Embryonic facial prominence (tissue), 1 donor: ENCODE measurements around the gene TMPRSS6.

ENCODE experiments used
- DNase-seq: peaks from one replicate; pipeline ENCODE4 v3.0.0-alpha.2; 2016; ENCODE audit errors: extremely low spot score

Gene TMPRSS6

DNA sequence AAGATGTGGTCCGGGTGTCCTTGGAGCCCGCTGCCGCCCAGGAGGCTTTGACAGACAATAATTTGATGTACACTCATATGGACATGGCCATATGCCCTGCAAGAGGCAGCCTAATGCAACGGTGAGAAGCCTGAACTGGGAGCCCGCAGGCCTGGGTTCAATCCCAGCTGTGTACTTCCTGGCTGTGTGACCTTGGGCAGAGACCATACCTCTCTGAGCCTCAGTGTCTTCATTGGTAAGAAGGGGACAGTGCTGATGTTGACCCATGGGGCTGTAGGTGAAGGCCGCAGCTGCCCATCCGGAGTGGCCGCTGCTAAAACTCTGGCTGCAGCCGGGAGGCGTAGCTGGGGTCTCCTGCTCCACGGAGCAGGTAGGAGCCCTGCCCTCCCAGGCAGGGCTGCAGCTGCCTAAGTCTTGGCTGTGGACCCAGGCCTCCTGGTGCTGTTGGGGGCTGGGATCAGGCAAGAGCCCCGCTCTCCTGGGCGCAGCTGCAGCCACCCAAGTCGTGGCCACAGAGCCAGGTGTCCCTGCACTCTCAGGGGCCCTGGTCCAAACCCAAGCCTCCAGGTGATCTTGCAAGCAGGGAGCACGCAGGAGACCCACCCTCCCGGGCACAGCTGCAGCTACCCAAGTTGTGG lies 31.3 kb upstream of the TMPRSS6 start:
- no peak for DNase-seq

DNA sequence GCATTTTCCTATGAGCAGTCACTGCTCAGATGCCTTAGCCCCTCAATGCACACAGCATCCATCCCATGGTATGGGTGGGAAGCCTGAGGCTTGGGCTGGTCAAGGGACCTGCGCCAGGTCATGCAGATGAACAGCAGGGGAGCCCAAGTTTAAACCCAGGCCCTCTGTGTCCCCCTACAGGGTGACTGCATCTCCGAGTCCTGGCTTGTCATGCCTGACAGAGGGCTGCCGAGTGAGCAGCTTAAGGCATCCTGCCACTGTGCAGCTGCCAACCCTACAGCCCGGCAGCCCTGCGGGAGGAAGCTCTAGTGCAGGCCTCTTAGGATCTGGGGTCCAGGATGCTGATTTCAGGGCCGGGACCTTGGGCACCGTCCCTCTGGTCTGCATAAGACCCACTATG lies 30.2 kb upstream of the TMPRSS6 start:
- DNase-seq, result no peak

DNA sequence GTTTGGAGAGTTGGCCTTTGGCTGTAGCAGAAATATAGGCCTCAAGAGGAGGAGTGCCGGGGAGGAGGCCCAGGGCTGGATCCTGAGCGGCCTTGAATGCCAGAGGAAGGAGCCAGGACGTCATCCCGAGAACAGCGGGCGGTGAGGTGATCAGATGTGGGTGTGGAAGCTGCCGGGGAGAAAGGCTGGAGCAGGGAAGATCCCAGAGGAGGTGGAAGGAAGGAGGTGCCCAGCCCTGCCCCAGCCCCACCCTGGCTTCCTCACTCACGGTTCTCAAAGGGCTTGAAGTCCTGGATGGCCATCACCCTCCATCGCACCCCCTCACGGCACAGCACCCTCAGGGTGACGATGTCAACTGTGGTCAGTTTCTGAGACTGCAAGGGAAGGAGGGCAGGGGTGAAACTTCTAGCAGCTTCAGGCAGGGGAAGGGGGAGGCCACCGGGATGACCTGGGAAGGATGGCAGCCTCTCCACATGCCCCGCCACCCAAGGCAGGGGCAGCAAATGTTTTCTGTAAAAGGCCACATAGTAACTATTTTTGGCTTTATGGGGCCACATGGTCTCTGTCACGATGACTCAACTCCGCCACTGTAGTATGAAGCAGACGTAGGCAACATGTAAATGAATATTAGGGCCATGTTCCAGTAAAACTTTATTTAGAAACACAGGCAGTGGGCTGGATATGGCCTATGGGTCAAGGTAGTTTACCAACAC lies 29.5 kb upstream of the TMPRSS6 start:
- DNase-seq, result no peak

DNA sequence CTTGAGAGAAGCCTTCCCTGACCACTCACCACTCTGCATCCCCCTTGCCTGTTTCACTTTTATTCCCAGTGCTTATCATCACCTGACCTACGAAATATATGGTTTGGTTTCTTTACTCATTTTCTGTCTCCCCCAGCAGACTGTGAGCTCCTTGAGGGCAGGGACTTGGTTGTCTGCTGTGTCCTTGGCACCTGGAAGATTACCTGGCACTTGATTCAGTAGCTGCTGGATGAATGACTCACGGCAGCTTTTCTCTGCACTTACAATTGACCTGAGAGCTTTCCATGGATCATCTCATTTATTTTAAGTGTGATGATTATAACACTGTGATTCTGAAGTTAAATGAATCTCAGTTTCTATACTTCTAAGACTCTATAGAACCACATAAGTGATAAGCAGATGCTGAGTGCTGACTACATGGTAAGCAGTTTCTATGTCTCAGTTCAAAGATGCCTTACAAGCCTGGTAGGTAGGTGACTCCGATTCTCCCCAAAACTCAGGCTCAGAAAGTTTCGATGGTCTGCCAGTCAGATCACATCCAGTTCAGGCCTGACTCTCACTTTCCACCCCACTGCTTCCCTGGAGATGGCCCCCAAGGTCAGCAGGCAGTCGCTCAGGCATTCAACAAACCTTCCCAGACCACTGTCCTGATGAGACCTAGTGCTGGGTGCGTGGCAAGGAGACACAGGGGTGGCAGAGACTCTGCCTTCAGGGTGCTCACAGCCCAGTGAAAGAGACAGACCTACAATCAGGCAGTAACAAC lies 28.6 kb upstream of the TMPRSS6 start:
- DNase-seq, result no peak

DNA sequence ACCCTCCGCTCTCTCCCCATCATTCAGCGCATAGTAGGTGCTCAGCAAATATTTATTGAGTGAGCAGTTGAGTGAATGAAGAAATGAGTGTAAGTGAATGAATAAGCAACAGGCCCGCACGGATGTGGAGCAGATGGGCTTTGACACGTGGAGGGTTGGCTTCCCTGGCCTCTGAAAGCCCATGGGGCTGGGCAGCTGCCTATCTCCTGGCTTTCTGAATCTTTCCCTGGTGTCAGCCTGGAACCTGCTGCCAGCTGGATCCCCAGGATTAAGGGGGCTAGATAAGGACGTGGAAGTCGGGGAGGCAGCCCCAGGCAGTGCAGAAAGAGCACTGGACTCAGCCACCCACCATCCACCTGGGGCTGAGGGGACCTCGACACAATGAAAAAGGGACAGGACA lies 27.6 kb upstream of the TMPRSS6 start:
- DNase-seq, result no peak

DNA sequence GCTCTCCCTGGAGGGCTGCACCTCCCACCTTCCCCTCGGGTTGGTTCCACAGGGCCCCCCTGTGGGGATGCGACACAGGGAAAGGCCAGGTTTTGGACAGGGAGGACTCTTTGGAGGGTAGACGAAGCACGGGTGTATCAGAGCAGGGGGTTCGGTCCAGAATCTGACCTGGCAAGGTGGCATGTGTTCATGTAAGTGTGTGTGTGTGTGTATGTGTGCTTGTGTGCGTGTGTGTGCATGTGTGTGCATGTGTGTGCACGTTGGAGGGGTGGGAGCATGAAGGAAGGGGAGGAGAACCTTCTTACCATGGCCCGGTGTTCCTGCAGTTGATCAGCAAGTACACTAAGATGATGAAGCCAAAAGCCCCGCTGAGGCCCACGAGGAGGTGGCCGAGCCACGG lies 25.5 kb upstream of the TMPRSS6 start:
- DNase-seq, result no peak

DNA sequence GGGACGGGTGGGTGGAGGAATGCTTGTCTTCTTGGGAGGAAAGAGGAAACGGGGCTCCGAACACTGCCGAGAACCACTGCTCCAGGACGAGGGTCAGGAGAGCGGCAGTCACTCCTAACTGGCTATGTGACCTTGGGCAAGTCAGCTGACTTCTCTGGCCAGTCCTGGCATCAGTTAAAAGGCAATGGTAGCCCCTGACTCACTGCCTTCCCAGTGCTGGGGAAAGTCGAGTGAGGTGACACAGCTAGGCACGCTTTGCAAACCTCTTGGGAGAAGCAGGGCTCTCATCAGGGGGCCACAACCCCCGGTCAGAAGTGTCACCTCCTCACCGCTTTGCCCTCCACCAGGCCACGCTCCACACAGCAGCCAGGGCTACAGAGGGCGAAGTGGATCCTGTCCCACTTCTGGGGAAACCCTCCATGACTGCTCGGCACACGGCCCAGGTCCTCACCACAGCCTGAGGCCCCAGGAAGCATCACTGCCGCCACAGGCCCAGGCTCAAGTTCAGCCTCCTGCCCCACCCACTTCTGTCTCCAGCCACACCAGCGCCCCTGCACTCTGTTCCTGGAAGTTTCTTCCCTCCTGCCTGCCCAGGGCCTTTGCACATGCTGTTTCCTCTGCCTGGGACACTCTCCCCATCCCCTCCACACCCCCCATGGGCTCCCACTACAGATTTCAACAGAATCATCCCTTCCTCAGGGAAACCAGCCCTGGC lies 23.9 kb upstream of the TMPRSS6 start:
- no peak for DNase-seq

DNA sequence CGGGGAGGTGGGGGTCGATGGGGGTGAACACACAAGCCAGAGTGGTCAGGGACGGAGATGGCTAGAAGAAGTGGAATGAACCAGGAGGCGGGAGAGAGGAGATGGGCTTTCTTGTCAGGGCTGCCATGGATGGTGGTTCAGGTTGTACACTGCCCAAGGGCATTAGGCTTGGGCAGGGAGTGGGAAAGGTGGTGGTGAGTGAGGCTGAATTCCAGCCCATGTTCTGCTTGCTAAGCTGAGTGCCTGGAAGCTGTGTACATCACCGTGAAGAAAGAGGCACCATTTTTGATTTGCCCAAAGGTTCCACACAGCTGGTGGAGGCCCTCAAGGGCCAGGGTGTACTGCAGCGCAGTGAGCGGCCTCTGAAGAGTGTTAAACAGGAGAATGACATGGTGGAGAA lies 23.3 kb upstream of the TMPRSS6 start:
- DNase-seq, result no peak

DNA sequence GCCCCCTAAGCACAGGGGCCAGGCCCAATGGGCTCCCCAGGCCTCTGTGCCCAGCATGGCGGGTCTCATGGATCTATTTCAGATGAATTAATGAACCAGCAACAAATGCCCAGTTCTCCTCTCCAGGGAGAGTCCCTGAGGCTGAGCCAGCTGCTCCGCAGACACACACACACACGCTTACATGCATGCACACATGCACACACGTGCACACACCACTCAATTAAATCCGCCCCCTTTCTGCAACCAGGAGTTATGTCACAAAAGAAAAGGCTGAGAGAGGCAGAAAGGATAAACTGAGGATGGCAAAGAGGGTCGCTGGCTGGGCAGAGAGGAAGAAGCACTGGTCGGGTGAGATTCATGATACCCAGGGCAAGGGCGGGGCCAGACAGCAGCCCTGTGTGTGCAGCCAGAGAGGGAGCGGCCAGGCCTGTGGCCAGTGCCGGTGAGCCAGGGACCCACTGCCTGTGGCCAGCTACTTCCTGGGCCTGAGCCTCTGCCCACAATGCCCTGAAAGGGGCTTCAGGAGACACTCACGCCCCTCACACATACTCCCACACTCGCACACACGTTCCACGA lies 20.4 kb upstream of the TMPRSS6 start:
- no peak for DNase-seq

DNA sequence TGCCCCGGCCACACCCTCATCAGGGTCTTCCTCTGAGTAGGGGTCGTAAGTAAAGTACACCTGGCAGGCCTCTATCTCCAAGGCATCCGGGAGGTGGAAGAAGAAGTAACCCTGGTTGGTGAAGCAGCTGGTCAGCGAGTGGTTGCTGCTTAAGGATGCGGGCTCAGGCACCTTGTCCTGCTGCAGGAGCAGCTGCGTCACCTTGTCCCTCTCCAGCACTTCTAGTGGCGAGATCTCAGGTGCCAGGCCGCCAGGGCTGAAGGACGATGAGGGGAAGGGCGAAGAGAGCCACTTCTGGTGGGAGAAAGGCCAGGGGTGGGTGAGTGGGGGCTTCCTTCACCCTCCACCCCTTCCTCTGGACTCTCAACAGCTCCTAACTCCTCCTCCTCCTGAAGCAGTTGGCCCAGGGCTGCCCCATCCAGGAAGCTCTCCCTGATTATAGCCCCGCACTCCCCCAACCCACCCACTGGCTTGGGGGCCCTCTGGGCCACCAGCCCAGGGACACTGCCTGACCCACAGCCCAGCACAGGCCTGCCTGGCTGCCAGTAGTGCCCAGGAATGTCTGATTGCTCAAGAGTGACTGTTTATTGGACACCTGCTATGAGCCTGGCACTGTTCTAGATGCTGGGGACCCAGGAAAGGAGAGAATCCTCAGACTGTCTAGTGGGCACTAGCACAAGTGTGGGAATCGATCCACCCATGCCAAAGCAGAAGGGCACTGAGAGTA lies 19.2 kb upstream of the TMPRSS6 start:
- no peak for DNase-seq

DNA sequence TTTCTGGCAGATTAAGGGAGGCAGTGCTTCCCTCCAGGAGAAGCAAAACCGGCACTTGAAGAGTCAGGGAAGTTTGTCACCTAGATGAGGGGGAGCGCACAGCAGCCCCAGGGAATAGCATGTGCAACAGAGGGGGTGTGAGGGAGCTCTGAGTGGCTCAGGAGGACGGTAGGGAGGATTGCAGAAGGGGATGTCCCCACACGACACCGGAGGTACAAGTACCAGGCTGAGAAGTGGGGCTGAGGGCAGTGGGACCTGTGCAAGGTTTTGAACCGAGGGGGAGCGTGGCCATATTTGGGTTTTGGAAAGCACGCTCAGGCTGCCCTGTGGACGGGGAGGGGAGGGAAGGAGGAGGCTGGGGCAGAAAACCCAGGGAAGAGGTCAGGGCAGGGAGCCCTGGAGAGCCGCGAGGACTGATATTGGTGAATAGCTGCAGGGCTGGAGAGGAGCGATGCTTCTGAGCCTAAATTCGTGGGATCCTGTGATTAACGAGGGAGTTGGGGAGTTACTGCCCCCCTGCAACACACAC lies 17.9 kb upstream of the TMPRSS6 start:
- no peak for DNase-seq

DNA sequence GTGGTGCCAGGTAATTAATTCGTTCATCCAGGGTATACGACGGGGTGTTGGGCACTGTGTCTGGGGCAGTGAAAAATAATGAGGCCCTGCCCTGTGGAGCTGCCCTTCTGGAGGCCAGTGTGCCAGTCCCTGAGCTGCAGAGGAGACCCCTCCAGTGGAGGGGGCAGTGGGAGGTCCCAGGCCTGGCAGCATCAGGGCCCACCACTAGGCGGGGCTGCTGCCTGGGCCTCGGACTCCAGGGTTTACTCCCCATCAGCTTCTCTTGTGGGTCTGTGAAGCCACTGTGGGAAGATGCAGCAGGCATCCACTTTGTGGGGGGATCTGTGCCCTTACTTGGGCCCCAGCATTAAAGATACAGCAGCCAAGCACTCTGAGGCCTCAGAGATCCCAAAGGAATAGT lies 17.4 kb upstream of the TMPRSS6 start:
- DNase-seq, result no peak

DNA sequence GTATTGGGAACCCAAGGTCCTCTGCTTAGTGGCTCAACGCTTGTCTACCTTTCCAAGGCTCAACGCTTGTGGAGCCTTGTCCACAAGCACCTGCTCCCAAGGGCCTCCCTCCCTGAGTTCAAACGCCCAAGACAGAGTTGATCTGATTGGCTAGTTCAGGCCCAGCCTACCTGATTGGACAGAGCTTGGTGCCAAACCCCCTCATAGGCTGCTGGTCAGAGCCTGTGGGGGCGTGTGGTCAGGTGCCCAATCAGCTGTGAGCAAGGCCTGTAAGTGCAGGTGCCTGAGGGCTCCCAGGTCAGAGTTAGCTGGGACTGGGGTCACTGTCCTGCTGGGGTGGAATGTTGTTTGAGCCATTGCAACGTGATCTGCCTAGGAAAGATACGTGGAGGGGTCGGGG lies 16.9 kb upstream of the TMPRSS6 start:
- no peak for DNase-seq

DNA sequence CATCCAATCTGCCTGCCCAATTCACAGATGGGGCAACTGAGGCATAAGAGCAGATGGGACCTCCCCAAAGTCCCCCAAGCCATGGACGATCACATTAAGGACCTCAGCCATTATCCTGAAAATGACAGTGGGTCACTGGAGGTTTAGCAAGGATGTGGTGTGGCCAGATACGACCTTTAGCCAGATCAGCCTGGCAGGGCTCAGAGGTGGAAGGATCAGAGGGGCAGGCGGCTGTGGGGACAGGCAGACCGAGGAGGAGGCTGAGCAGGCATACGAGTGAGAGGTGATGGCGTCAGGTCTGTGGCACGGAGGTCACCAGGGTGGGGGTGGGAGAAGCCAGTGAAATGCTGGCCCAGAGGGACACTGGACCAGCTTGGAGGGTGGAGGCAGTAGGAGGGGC lies 14.1 kb upstream of the TMPRSS6 start:
- DNase-seq, result no peak

DNA sequence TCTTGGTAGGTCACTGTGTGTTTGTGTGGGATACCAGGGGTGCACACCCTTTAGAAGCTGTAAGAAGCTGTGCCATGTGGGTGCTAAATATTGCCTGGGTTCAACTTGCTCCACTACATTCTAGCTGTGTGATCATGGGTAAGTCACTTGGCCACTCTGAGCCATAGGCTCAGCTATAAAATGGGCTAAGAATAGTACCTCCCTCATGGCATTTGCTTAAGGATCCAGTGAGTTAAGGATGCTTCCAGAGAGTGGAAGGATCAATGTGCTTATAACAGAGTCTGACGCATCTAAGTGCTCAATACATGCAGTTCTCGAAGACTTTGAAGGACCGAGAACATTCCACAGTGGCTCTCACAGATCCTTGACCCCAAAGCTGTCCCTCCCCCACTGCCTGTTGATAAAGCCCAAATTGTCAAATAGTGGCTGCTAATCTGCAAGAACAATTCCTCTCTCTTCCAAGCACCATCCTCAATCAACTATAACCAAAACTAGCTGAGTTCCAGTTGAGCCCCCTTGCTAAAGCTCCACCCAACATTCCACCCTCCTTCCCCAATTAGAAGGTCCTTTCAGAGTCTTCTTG lies 13.2 kb upstream of the TMPRSS6 start:
- DNase-seq, result no peak

DNA sequence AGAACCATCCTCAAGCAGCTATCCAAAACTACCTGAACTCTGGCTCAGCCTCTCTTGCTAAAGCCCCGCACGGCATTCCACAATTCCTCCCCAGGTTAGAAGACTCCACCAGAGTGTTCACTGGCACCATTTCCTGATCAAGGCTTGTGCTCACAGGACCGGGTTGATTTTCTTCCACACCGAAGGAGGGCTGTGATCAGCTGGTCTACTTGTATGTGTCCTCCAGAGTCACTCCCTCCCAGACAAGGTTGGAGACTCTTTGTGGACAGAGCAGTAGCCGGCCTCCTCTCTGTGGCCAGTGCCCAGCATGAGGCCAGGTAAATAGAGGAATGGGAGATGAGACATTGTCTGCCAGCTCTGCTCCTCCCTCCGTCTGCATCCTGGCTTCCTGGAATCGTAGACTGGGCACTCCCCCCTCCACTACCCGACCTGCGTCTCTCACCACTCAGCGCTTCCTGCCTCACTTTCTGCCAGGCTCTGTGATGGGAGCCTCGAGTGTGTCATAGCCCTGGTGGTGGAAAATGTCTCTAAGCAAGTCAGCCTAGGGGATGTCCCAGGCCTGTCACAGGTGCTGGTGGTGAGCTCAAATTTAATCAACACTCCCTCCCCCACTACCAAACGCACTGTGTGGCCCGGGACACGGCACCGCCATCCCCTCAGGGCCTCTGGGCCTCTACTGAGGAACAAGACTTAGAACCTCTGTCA lies 12.5 kb upstream of the TMPRSS6 start:
- DNase-seq, result no peak

DNA sequence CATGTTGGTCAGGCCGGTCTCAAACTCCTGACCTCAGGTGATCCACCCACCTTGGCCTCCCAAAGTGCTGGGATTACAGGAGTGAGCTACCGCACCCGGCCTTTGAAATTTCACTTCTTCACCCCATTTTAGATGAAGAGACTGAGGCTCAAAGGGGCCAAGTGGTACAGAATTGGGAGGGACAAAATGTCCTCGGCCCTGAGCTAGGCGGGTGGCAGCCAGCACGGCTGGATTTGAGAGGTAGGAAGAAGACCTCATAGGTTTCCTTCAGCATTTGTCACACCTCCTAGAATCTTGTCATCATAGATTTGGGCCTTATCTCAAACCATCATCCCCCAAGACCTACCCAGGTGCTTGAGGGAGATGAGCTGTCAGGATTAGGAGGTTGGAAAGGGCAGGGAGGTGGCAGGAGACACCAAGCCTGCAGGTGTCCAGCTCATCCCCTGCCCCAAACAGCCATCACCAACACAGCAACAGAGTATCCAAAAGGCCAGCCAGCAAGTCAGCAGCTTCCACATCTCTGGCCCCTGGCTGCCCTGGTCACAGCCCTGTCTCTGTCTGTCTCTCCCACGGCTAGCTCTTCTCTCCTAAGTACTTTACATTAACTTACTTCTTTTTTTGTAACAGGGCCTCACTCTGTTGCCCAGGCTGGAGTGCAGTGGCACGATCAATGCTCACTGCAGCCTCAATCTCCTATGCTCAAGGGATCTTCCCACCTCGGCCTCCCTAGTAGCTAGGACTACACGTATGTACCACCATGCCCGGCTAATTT lies 11.2 kb upstream of the TMPRSS6 start:
- no peak for DNase-seq

DNA sequence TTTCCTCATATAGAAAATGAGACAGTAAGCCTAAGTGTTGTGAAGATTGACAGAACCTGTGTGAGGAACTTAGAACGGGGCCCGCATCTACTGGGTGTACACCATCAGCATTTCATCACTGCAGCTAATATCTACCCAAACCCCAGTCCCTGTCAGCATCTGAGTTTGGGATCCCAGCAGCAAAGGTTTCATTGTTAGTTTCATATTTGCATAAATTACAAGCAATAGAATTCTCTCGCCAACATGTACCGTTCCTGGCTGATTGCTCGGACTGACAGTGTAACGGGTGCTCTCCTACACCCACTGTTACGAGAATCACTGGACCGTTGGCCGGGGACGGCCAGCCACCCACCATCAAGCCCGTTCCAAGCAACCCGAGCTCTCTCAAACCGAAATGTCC lies 10.4 kb upstream of the TMPRSS6 start:
- no peak for DNase-seq

DNA sequence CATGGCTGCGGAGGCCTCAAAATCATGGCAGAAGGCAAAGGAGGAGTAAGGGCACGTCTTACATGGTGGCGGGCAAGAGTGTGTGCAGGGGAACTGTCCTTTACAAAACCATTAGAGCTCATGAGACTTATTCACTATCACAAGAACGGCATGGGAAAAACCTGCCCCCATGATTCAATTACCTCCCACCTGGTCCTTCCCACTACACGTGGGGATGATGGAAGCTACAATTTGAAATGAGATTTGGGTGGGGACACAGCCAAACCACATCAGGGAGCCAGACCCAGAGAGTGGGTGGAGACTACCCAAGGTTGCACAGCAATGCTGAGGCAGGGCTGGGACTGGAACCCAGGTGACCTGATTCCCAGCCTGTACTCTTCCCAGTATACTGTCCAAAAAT lies 8.6 kb upstream of the TMPRSS6 start:
- no peak for DNase-seq
